K562 (cell line): Measurements from ENCODE around the gene VSIG10L. TPM values are rescaled to one million over a fixed set of nuclear protein-coding genes. Genes with fewer than 3 reads are reported as not detected.

ENCODE experiments used
- ZFP30 ChIP-seq: fragments of 250-450 bp; sonication (Bioruptor Pico); IDR thresholded peaks from 2 replicates; pipeline ENCODE4 v1.8.0; 2022; ENCODE audit warnings: moderate library complexity, mild to moderate bottlenecking, inconsistent platforms, borderline replicate concordance
- polyA plus RNA-seq, 8 experiments: library from polyadenylated mRNA; depleted of rRNA in 4 of 8; stranded (reverse) in 5 of 8; unstranded in 3 of 8; fragments of >200 nt; fragmentation: Nextera tagmentation in 2 of 8; fragmentation: Illumina TruSeq in 1 of 8; extraction: Ambion mirVana in 2 of 8; extraction: Trizol in 1 of 8; gene quantifications; 2 replicates each; pipeline versions ENCODE4 v1.2.1 to v1.2.3, GENCODE V29; 2011 to 2014; ENCODE audit warnings: inconsistent platforms in 1 of 8, missing spikeins in 1 of 8
- total RNA-seq, 7 experiments: library from RNA; depleted of rRNA in 6 of 7; stranded (reverse); fragments of >200 nt in 6 of 7; fragmentation: Illumina TruSeq in 2 of 7; extraction: Trizol in 2 of 7; gene quantifications; 2 replicates each; pipeline versions ENCODE4 v1.2.1 to v1.2.3, GENCODE V29; 2011 to 2021; ENCODE audit warnings: low replicate concordance in 1 of 7
- TF ChIP-seq, protein P1 (sequence below): fragments of 450-650 bp; IDR thresholded peaks from 2 replicates; pipeline ENCODE4 v1.6.1; 2016; ENCODE audit warnings: mild to moderate bottlenecking, moderate library complexity

VSIG10L gene
- total and polyA plus RNA-seq, 9 of the 15 experiments (the other 6 are each of a cell fraction or from before 2014, with no cell fraction given): 1.1 to 7.6 (median 2.2) TPM

DNA sequence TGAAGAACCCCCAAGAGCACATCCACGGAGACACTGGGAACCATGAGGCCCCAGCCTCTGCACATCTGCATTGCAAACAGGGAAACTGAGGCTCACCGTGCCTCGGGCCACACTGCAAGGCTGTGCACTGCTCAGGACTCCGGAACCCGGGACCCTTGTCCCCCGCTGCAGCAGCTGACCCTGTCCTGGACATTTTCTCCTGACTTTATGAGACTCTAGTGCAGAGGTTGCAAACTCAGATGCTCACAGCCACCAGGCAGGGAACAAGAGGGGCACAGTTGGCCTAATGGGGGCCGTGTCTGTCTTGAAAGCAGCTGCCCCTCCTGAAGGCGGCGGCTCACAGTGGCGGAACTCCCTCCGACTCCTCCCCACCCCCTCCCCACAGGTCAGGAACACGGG, 47.0 kb downstream of the VSIG10L start (continued):
- TF ChIP-seq, protein P1, sequence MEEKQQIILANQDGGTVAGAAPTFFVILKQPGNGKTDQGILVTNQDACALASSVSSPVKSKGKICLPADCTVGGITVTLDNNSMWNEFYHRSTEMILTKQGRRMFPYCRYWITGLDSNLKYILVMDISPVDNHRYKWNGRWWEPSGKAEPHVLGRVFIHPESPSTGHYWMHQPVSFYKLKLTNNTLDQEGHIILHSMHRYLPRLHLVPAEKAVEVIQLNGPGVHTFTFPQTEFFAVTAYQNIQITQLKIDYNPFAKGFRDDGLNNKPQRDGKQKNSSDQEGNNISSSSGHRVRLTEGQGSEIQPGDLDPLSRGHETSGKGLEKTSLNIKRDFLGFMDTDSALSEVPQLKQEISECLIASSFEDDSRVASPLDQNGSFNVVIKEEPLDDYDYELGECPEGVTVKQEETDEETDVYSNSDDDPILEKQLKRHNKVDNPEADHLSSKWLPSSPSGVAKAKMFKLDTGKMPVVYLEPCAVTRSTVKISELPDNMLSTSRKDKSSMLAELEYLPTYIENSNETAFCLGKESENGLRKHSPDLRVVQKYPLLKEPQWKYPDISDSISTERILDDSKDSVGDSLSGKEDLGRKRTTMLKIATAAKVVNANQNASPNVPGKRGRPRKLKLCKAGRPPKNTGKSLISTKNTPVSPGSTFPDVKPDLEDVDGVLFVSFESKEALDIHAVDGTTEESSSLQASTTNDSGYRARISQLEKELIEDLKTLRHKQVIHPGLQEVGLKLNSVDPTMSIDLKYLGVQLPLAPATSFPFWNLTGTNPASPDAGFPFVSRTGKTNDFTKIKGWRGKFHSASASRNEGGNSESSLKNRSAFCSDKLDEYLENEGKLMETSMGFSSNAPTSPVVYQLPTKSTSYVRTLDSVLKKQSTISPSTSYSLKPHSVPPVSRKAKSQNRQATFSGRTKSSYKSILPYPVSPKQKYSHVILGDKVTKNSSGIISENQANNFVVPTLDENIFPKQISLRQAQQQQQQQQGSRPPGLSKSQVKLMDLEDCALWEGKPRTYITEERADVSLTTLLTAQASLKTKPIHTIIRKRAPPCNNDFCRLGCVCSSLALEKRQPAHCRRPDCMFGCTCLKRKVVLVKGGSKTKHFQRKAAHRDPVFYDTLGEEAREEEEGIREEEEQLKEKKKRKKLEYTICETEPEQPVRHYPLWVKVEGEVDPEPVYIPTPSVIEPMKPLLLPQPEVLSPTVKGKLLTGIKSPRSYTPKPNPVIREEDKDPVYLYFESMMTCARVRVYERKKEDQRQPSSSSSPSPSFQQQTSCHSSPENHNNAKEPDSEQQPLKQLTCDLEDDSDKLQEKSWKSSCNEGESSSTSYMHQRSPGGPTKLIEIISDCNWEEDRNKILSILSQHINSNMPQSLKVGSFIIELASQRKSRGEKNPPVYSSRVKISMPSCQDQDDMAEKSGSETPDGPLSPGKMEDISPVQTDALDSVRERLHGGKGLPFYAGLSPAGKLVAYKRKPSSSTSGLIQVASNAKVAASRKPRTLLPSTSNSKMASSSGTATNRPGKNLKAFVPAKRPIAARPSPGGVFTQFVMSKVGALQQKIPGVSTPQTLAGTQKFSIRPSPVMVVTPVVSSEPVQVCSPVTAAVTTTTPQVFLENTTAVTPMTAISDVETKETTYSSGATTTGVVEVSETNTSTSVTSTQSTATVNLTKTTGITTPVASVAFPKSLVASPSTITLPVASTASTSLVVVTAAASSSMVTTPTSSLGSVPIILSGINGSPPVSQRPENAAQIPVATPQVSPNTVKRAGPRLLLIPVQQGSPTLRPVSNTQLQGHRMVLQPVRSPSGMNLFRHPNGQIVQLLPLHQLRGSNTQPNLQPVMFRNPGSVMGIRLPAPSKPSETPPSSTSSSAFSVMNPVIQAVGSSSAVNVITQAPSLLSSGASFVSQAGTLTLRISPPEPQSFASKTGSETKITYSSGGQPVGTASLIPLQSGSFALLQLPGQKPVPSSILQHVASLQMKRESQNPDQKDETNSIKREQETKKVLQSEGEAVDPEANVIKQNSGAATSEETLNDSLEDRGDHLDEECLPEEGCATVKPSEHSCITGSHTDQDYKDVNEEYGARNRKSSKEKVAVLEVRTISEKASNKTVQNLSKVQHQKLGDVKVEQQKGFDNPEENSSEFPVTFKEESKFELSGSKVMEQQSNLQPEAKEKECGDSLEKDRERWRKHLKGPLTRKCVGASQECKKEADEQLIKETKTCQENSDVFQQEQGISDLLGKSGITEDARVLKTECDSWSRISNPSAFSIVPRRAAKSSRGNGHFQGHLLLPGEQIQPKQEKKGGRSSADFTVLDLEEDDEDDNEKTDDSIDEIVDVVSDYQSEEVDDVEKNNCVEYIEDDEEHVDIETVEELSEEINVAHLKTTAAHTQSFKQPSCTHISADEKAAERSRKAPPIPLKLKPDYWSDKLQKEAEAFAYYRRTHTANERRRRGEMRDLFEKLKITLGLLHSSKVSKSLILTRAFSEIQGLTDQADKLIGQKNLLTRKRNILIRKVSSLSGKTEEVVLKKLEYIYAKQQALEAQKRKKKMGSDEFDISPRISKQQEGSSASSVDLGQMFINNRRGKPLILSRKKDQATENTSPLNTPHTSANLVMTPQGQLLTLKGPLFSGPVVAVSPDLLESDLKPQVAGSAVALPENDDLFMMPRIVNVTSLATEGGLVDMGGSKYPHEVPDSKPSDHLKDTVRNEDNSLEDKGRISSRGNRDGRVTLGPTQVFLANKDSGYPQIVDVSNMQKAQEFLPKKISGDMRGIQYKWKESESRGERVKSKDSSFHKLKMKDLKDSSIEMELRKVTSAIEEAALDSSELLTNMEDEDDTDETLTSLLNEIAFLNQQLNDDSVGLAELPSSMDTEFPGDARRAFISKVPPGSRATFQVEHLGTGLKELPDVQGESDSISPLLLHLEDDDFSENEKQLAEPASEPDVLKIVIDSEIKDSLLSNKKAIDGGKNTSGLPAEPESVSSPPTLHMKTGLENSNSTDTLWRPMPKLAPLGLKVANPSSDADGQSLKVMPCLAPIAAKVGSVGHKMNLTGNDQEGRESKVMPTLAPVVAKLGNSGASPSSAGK: 0 out of 2 replicates have a peak, but pooled peaks have one; percentile 21
- TF ChIP-seq ZFP30 (CRISPR knock-in tag): no peak
